Hepatocyte (in vitro differentiated cells): ENCODE measurements around the gene TMEM106C.

ENCODE experiments used
- EZH2 ChIP-seq: fragments of 200-600 bp; sonication (generic); IDR thresholded peaks from 2 replicates; pipeline ENCODE4 v1.6.1; 2016; ENCODE audit warnings: antibody characterized with exemption, mild to moderate bottlenecking, borderline replicate concordance
- TF ChIP-seq, protein P1 (sequence below): fragments of 200-600 bp; sonication (generic); IDR thresholded peaks from 2 replicates; pipeline ENCODE4 v1.5.1; 2016; ENCODE audit warnings: antibody characterized with exemption, mild to moderate bottlenecking; ENCODE audit not compliant: poor library complexity

DNA sequence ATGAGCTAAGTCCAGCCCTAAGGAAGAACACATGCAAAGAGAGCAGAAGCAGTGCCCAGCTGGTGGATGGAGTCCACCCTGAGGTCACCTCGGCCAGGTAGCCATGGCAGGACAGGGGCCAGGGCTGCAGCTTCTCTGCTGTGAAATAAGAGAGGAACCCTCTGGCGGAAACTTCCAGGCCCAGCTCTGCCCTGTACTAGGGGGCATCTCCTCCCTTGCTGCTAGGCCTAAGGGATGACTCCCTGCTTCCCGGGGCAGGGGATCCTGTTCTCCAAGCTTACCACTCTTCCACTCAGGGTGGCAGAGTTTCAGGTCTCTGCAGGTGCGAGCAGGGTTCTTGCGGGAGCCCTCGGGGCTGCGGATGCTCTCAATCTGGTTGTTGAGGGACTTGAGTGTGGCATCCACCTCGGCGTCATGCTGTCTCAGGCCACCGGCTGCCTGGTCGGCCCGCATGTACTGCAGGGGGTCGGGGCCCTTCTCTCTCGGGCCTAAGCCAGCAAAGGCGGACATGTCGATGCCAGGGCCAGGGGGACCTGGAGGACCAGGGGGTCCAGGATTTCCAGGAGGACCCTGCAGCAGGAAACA lies 11.7 kb downstream of the TMEM106C start:
- TF ChIP-seq, protein P1, sequence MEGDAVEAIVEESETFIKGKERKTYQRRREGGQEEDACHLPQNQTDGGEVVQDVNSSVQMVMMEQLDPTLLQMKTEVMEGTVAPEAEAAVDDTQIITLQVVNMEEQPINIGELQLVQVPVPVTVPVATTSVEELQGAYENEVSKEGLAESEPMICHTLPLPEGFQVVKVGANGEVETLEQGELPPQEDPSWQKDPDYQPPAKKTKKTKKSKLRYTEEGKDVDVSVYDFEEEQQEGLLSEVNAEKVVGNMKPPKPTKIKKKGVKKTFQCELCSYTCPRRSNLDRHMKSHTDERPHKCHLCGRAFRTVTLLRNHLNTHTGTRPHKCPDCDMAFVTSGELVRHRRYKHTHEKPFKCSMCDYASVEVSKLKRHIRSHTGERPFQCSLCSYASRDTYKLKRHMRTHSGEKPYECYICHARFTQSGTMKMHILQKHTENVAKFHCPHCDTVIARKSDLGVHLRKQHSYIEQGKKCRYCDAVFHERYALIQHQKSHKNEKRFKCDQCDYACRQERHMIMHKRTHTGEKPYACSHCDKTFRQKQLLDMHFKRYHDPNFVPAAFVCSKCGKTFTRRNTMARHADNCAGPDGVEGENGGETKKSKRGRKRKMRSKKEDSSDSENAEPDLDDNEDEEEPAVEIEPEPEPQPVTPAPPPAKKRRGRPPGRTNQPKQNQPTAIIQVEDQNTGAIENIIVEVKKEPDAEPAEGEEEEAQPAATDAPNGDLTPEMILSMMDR, result no peak
- no peak for TF ChIP-seq EZH2
